Endothelial cell of umbilical vein (primary cell): ENCODE results near the gene DBF4B. TPM values are rescaled to one million over a fixed set of nuclear protein-coding genes. Genes with fewer than 3 reads are reported as not detected.

Experiments used
- BruUV-seq: library from RNA; stranded (reverse); fragments of 400-500 nt; replicated peaks from 2 replicates; lab custom pipeline; 2021; lab: Mats Ljungman, UMichigan
- CTCF ChIA-PET: fragments of 300-600, 350-600 bp; sonication (Branson Sonifier 250); formaldehyde crosslinking; loops from one replicate; lab custom pipeline; 2021; ENCODE audit warnings: antibody characterized with exemption, inconsistent platforms; lab: Charles Lee
- POLR2A ChIA-PET: fragments of 300-600, 350-600 bp; sonication (Branson Sonifier 250); formaldehyde crosslinking; loops from one replicate; lab custom pipeline; 2021; ENCODE audit warnings: antibody characterized with exemption, inconsistent platforms; lab: Charles Lee
- DNase-seq: peaks from one replicate; pipeline ENCODE4 v3.0.0-alpha.2; 2011; ENCODE audit warnings: low read depth, low spot score
- FAIRE-seq: peaks from 2 replicates; lab custom pipeline; 2011; peaks lifted over from hg19 to GRCh38; lab: Jason Lieb, UNC
- H2AFZ ChIP-seq: 2 replicates; pipeline ENCODE4 v1.6.0; 2012; ENCODE audit warnings: low read depth, low read length, control low read depth, inconsistent platforms
- H3K27ac ChIP-seq: 2 replicates; pipeline ENCODE4 v1.5.1; 2011; ENCODE audit warnings: low read depth, mild to moderate bottlenecking, control low read depth, low read length, moderate library complexity; ENCODE audit not compliant: insufficient read depth
- H3K27me3 ChIP-seq, 2 experiments: 2 replicates each; pipeline versions ENCODE4 v1.6.0 to v1.6.1; 2011; ENCODE audit warnings: low read length in 2 of 2, mixed read lengths in 1 of 2; ENCODE audit not compliant: control insufficient read depth in 2 of 2, insufficient read depth in 2 of 2
- H3K36me3 ChIP-seq, 2 experiments: 2 replicates in 1 of 2; 3 replicates in 1 of 2; pipeline ENCODE4 v1.5.1; 2011; ENCODE audit warnings: low read length in 2 of 2, mild to moderate bottlenecking in 1 of 2, moderate library complexity in 1 of 2; ENCODE audit not compliant: control insufficient read depth in 2 of 2, insufficient read depth in 2 of 2; ENCODE audit errors: extremely low read depth in 1 of 2
- H3K4me1 ChIP-seq: 3 replicates; pipeline ENCODE4 v1.5.1; 2011; ENCODE audit warnings: mild to moderate bottlenecking, low read length; ENCODE audit not compliant: control insufficient read depth, insufficient read depth; ENCODE audit errors: extremely low read depth
- H3K4me2 ChIP-seq: 2 replicates; pipeline ENCODE4 v1.6.1; 2011; ENCODE audit warnings: low read length, control low read depth, mixed read lengths; ENCODE audit not compliant: insufficient read depth
- H3K4me3 ChIP-seq, 3 experiments: fragments of 200-600 bp in 1 of 3; sonication (generic), shearing (Covaris generic) in 1 of 3; replicated peaks in 1 of 3; 2 replicates each; pipeline ENCODE4 v1.5.1; 2011 to 2016; ENCODE audit warnings: control low read depth in 3 of 3, low read length in 3 of 3, mild to moderate bottlenecking in 2 of 3, inconsistent platforms in 1 of 3, low read depth in 1 of 3, moderate library complexity in 1 of 3; ENCODE audit not compliant: insufficient read depth in 1 of 3
- H3K79me2 ChIP-seq: 2 replicates; pipeline ENCODE4 v1.6.0; 2012; ENCODE audit warnings: low read length, inconsistent platforms; ENCODE audit not compliant: control insufficient read depth, insufficient read depth
- H3K9ac ChIP-seq: replicated peaks from 2 replicates; pipeline ENCODE3; 2011; ENCODE audit warnings: low read length, control low read depth; ENCODE audit not compliant: insufficient read depth; ENCODE audit errors: extremely low read depth
- H3K9me1 ChIP-seq: replicated peaks from 3 replicates; pipeline ENCODE4 v1.6.0; 2011; ENCODE audit warnings: mild to moderate bottlenecking, low read length; ENCODE audit not compliant: control insufficient read depth, insufficient read depth; ENCODE audit errors: extremely low read depth
- H3K9me3 ChIP-seq: replicated peaks from 2 replicates; pipeline ENCODE4 v1.5.1; 2012; ENCODE audit warnings: low read length, inconsistent platforms; ENCODE audit not compliant: control insufficient read depth, insufficient read depth
- H4K20me1 ChIP-seq: replicated peaks from 2 replicates; pipeline ENCODE3; 2011; ENCODE audit warnings: mild to moderate bottlenecking, low read length; ENCODE audit not compliant: control insufficient read depth, insufficient read depth; ENCODE audit errors: extremely low read depth
- EZH2 ChIP-seq: IDR thresholded peaks from 2 replicates; pipeline ENCODE4 v1.6.1; 2012; ENCODE audit warnings: borderline replicate concordance, low read depth, mild to moderate bottlenecking, moderate library complexity, low read length, inconsistent platforms; ENCODE audit not compliant: severe bottlenecking
- FOS ChIP-seq: IDR thresholded peaks from 2 replicates; pipeline ENCODE4 v1.6.1; 2011; ENCODE audit warnings: mild to moderate bottlenecking, low read length, moderate library complexity, borderline replicate concordance; ENCODE audit not compliant: insufficient read depth
- GATA2 ChIP-seq: IDR thresholded peaks from 2 replicates; pipeline ENCODE4 v1.7.0; 2011; ENCODE audit warnings: low read depth, mild to moderate bottlenecking, moderate library complexity, mixed read lengths, low read length; ENCODE audit not compliant: insufficient read length, insufficient read depth
- JUN ChIP-seq: IDR thresholded peaks from 2 replicates; pipeline ENCODE4 v1.6.1; 2011; ENCODE audit warnings: borderline replicate concordance, low read depth; ENCODE audit not compliant: insufficient read length, insufficient read depth
- MYC ChIP-seq: IDR thresholded peaks from one replicate; pipeline ENCODE4 v1.6.1; 2011; ENCODE audit warnings: mild to moderate bottlenecking, low read depth, low read length
- POLR2AphosphoS5 ChIP-seq: IDR thresholded peaks from 2 replicates; pipeline ENCODE4 v1.6.1; 2012; ENCODE audit warnings: low read depth, mild to moderate bottlenecking, control low read depth, low read length, moderate library complexity; ENCODE audit not compliant: insufficient read depth
- dilution Hi-C: fragments of 300-500 bp; cut with MboI; formaldehyde crosslinking; loops from one replicate; pipeline ENCODE4 v1.15.0; 2019; ENCODE audit warnings: low sequenced_read_pairs; ENCODE audit not compliant: extremely low pct_ligation_motif_present
- intact Hi-C: fragments of 100-400 bp; cut with micrococcal nuclease; formaldehyde crosslinking; loops from one replicate; pipeline ENCODE4 v1.10.0; 2022
- polyA plus RNA-seq, 4 experiments: library from polyadenylated mRNA; depleted of rRNA in 3 of 4; stranded (reverse) in 3 of 4; unstranded in 1 of 4; fragments of >200 nt; gene quantifications; 2 replicates each; pipeline versions ENCODE4 v1.2.1 to v1.2.3, GENCODE V29; 2011 to 2012; ENCODE audit warnings: missing spikeins in 1 of 4
- total RNA-seq: library from RNA; stranded (reverse); gene quantifications from 2 replicates; pipeline ENCODE4 v1.2.3, GENCODE V29; 2021
- TF ChIP-seq, protein P1 (sequence below): IDR thresholded peaks from 2 replicates; pipeline ENCODE4 v1.6.1; 2011; ENCODE audit not compliant: insufficient read depth, insufficient read length
- TF ChIP-seq, protein P2 (sequence below), 2 donors: IDR thresholded peaks; 1 replicate in 1 of 2; 2 replicates in 1 of 2; pipeline ENCODE4 v1.5.1; 2011; ENCODE audit warnings: low read length in 2 of 2, mild to moderate bottlenecking in 2 of 2, moderate library complexity in 2 of 2, control low read depth in 1 of 2, inconsistent platforms in 1 of 2, low read depth in 1 of 2; ENCODE audit not compliant: insufficient read depth in 1 of 2; ENCODE audit errors: extremely low read depth in 1 of 2

DBF4B gene
- total and polyA plus RNA-seq, 2 donors (not counting 3 experiments of a cell fraction or from before 2014, with no cell fraction given): 12.5 to 26.2 TPM

DNA sequence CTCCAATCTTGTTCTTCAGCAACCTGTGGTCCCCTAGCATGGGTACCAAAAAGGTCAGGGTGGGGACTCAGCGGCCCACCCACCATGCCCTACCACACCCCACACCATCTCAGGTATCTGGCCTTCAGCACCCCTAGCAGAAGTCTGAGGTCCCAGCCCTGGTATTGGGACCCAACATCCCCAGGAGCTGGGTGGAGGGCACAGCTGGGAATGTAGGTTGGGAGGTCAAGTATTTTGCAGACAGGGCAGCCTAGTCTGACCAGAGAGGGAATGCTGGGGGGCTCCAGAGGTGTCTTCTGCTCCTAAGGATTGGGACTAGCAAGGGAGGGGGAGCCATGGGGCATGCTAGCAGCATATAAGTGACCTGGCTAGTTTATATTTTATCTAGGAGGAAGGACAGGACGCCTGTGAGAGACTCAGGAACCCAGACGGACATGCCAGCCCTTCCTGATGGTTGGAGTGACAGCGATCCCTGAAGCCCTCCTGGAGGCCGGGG lies 49.5 kb downstream of the DBF4B start:
- H2AFZ ChIP-seq: no peak overlapping the region
- no peak overlapping the region for H3K9ac ChIP-seq
- peaks cover 5% of the 10 kb centered on the region for H3K4me1 ChIP-seq
- intact Hi-C loops (no loop called here), dilution Hi-C loops (loop anchor here (25.0 kb wide), 1 partner anchor 104 kb away; no protein-coding TSS in a partner anchor)
- H3K9me1 ChIP-seq: no peaks in the 10 kb centered on the region
- DNase-seq (no peak), FAIRE-seq (no peak)
- ChIA-PET POLR2A (no interaction called here), CTCF (interaction anchor here (1.5 kb wide), 1 partner anchor 108 kb away, joined by 4 read pairs; no protein-coding TSS in a partner anchor)
- H3K27ac ChIP-seq: no peak overlapping the region
- no peaks in the 10 kb centered on the region for H3K27me3 ChIP-seq
- no peaks in the 10 kb centered on the region for H3K9me3 ChIP-seq
- H3K36me3 ChIP-seq: no peaks in the 10 kb centered on the region
- H3K79me2 ChIP-seq: no peaks in the 10 kb centered on the region
- TF ChIP-seq GATA2 (no peak), EZH2 (no peak), POLR2AphosphoS5 (no peak), JUN (no peak), MYC (no peak), FOS (no peak)
- TF ChIP-seq, protein P1, sequence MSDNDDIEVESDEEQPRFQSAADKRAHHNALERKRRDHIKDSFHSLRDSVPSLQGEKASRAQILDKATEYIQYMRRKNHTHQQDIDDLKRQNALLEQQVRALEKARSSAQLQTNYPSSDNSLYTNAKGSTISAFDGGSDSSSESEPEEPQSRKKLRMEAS: no peak
- TF ChIP-seq, protein P2, sequence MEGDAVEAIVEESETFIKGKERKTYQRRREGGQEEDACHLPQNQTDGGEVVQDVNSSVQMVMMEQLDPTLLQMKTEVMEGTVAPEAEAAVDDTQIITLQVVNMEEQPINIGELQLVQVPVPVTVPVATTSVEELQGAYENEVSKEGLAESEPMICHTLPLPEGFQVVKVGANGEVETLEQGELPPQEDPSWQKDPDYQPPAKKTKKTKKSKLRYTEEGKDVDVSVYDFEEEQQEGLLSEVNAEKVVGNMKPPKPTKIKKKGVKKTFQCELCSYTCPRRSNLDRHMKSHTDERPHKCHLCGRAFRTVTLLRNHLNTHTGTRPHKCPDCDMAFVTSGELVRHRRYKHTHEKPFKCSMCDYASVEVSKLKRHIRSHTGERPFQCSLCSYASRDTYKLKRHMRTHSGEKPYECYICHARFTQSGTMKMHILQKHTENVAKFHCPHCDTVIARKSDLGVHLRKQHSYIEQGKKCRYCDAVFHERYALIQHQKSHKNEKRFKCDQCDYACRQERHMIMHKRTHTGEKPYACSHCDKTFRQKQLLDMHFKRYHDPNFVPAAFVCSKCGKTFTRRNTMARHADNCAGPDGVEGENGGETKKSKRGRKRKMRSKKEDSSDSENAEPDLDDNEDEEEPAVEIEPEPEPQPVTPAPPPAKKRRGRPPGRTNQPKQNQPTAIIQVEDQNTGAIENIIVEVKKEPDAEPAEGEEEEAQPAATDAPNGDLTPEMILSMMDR (IDR thresholded peaks at IDR 0.05; ENCODE audit: extremely low read depth in 1 of 2, insufficient read depth in 1 of 2, low read depth in 1 of 2, low read length in 2 of 2): no peak
- no TSS peak for BruUV-seq
- no peak overlapping the region for H3K4me2 ChIP-seq
- H3K4me3 ChIP-seq: no peak overlapping the region
- no peaks in the 10 kb centered on the region for H4K20me1 ChIP-seq
